HG02759 (cell line): Measurements from ENCODE around the gene SYT9.

Experiments
- ATAC-seq: cut with Tn5 transposase; IDR thresholded peaks from one replicate; pipeline ENCODE4 v1.9.1; 2021; ENCODE audit warnings: mild to moderate bottlenecking, moderate library complexity; ENCODE audit not compliant: unreplicated experiment

Gene SYT9, protein sequence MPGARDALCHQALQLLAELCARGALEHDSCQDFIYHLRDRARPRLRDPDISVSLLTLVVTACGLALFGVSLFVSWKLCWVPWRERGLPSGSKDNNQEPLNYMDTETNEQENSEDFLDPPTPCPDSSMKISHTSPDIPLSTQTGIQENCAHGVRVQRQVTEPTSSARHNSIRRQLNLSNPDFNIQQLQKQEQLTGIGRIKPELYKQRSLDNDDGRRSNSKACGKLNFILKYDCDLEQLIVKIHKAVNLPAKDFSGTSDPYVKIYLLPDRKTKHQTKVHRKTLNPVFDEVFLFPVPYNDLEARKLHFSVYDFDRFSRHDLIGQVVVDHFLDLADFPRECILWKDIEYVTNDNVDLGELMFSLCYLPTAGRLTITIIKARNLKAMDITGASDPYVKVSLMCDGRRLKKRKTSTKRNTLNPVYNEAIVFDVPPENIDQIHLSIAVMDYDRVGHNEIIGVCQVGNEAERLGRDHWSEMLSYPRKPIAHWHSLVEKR

DNA sequence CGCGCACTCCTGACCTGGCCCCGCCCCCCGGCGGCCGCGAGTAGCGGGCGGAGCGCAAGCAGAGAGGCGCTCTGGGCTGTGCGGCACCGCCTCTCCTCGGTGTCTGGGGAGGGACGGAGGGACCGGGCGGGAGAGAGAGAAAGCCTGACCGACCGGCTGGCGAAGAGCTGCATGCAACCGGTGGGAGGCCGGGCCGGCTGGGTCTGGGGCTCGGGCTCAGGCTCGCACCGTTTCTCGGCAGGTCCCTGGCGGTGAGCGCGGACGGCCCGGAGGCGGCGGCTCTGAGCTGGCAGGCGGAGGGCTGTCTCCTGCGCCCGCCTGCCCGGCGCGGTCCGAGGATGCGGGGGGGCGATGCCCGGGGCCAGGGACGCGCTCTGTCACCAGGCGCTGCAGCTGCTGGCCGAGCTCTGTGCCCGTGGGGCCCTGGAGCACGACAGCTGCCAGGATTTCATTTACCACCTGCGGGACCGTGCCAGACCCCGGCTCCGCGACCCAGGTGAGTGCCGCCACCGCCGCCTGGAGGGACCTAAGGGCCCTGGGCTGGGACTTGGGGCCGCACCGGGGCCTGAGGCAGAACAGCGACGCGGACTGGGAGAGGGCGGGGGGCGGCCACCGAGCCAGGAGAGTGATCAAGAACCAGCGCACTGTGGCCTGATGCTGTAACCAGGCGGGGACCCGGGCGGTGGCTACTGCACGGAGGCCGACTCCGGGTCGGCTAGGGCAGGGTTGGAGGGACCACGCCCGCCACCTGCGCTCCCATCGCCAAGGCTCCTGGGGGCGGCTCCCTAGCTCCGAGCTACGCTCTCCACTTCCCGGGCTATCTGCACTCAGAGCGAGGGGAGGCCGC is at the start of gene SYT9:
TSS of gene SYT9 (plus strand) at position 69 of the 847 bp plus-strand sequence. CDS start at position 352, 283 bp downstream.
- peak; percentile 88 for ATAC-seq

- ATAC-seq, result no peak
These were observed 49.3 kb upstream of the SYT9 start for GRCh38 chr11:7202412-7202811.

DNA sequence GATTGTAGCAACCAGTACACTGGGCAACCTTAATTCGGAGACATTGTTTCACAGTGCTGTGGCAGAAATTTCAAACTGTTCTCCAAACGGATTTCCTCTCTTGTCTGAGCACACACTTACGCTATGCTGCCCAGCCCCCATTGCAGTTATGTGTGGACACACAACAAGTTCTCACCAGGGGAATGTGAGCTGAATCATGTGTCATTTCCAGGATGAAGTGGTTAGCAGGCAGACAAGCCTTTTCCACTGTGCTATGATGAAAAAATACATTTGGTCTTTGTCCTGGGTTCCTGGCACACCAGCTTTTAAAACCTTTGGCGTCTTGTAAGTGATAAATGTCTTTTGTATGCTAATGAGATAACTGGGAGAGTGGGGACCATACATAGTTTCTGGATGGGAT is 46.9 kb upstream of the SYT9 start:
- no peak for ATAC-seq

DNA sequence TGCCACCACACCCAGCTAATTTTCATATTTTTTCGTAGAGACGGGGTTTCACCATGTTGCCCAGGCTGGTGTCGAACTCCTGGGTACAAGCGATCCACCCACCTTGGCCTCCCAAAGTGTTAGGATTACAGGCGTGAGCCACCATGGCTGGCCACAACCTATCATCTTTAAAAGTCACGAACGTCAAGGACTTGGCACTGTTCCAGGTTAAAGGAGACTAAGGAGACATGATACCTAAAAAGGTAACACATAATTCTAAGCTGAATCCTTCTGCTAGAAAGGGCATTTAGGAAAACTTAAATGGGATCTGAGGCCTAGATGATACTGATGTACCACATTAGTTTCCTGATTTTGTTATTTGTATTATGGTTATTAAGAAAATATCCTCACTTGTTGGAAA is 43.3 kb upstream of the SYT9 start:
- ATAC-seq, result no peak

DNA sequence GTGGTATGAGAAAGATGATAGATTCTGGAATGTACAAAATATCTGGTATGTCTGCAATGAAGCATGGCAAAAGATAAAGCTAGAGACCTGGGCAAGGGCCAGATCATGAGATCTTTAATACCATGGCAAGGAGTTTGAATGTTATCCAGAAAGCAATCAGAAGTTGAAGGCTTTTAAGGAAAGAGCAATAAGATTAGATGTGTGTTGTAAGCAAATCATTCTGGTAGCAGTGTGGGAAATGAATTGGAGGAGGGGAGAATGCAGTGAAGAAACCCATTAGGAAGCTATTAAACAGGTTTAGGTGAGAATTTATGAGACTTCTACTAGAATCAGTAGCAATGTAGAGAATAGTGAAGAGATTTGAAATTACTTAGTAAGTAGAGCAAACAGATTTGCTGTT is 32.2 kb upstream of the SYT9 start:
- ATAC-seq, result no peak

GRCh38 chr11:7220636-7221035 is 31.1 kb upstream of the SYT9 start:
- no peak for ATAC-seq

- ATAC-seq, result no peak
These were observed 29.1 kb upstream of the SYT9 start for GRCh38 chr11:7222619-7223018.

GRCh38 chr11:7239877-7240276 is 11.8 kb upstream of the SYT9 start:
- ATAC-seq, result no peak

GRCh38 chr11:7245341-7245740 is 6.4 kb upstream of the SYT9 start:
- ATAC-seq, result no peak

DNA sequence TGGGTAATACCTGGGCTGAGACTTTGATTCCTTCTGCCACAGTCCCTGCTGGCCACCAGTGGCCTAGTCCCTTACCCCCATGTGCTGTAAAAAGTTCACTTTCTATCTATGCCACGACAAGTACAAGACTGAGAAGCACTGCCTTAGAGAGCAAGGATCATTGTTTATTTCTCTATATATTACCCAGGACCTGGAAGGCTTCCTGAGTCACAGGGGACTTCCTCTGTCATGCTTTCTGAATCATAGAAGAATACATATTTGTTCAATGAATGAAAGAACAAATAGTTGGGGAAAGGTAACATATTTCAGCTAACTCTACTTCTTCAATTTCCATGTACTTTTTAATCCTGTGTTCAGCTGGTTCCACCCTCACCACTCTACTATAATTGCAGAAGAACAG is 5.5 kb upstream of the SYT9 start:
- no peak for ATAC-seq

- no peak for ATAC-seq
These were observed 1.5 kb upstream of the SYT9 start for GRCh38 chr11:7250166-7250565.

DNA sequence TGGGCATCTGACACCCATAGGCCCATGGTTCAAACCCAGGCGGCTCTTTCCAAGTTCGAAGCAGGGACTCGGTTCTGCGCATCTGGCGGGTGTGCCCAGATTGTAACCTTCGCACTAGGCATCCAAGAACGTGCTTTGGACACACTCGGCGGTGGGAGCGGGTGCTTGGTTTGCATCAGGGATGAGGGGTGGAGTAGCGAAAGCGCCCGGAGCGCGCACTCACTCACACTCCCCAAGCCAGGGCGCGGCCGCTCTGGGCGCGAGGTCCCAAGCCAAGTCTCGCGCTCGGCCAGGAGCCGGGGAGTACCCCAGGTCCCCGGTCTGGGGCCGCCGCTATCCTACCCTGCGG is 243 bp upstream of the SYT9 start:
- ATAC-seq, result no peak

DNA sequence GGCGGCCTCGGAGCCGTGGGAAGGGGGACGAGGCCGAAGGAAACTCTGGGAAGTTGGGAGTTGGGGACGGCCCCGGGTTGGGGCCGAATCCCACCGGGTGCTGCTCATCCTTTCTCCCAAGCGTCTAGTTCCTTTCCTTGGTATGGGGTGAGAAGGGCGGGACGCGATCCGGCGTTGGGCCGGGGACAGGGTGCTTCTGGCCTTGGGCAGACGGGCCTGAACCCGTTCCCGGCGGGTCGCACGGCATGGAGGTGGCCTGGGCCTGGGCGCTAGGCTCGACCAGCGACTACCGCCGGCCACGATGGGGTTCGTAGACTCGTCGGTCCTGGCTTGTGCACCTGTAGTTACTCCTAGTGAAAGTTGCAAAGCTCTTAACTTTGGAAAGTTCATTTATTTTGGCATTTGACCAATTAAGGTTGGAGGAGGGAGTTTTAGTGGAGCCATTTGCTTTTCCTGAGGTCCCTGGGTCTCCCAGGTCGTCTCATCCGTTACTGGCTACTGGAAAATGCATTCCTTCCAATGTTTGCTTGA is 1.0 kb downstream of the SYT9 start:
- ATAC-seq, result no peak

DNA sequence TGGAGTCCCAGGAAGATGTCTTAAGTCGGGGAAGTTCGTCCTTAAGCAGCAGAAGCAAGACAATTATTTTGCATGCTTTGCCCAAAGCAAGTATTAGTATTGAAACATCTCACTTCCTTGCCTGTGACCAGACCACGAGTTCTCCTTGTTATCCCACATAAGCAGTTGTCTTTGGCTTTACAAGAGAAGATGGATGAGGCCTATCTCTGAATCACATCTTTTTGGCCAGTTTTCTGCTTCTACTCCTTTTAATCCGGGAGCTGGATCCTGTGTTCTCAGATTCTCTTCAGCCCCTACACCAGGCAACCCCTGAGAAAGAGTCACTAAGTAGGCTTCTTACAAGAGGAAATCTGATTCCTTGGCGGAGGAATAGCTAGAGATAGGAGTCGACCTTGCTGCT is 2.1 kb downstream of the SYT9 start:
- no peak for ATAC-seq

DNA sequence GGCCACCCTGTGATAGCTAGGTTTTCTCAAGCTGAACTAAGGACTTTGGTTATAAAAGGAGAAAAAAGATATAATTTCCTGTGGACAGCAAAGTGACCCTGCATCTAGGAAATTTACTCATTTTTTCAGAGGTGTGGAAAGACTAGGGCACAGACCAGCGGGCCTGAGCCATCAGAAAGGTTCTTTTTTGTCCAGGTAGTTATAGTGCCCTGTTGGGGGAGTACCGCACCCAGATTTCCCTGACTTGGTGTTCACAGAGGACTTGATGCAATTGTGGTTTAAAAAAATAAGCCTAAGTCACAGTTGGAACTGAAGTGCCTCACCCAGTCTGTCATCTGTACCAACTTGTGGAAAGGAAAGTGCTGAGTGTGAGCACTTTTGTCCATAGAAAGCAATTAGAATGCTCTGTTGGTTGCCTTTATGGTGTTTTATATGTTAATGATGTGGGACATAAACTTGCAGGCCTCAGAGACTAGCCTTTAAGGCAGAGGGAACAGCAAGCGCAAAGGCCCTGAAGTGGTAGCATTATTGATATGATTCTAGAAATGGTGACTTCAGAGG is 3.1 kb downstream of the SYT9 start:
- no peak for ATAC-seq

DNA sequence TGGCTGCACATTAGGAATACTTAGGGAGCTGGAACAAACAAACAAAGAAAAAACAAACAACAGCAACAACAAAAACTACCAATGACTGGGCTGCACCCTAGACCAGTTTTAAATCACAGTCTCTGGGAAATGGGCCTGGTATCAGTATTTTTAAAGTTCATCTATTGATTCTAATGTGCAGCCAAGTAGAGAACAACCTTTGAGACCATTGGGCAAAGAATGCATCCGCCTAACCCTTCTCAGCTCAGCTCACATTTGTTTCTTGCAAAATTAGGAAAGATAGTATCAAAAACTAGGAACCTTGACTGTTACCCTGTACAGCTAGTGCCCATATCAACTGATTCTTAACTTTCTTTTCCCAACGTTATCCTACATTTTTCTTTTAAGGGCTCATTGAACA is 5.2 kb downstream of the SYT9 start:
- no peak for ATAC-seq

DNA sequence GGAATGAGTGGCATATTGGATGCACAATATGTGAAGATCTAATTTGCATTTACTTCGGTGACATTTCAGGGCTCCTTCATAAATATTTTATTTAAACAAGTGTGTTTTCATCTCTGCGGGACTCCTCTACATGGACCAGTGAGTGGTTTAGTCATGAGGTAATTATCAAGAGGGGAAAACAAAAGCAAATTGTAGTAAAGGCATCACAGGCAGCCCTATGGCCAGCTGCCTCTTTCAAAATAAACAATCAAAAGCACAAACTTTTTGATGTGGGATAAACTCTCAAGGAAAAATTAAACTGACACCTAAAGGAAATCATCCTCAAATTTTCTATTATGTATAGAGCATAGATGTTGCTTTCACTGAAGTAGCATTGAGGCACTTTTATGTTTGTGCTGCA is 6.0 kb downstream of the SYT9 start:
- no peak for ATAC-seq

DNA sequence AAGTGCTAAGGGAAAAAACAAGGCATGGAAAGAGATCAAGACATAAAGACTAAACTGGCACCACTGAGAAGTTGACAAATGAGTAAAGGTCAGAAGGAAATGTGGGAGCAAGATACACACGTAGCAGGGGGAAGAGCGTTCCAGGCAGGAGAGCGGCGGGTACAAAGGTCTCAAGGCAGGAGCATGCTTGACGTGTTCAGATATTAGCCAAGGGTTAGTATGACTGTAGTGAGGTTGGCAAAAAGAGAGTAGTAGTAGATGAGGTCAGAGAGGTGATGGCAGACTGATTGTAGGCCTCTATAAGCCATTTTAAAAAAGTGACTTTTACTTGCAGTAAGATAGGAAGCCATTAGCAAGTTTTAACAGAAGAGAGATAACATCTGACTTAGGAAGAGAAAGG is 9.9 kb downstream of the SYT9 start:
- no peak for ATAC-seq

DNA sequence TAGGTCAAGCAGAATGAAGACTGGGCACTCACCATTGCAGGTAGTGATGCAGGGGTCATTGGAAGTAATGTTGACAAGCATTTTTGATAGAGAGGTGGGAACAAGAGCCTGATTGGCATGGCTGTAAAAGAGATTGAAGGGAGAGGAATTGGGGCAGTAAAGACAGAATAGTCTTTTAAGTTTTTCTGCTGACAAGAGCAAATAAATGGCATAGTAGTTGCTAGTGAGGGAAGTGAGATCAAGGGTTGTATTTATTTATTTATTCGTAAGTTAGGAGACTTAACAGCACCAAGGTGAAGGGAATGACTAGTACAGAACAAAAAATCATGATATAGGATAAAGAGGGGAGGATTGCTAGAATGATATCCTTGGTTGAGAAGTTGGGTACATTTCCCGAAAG is 11.0 kb downstream of the SYT9 start:
- no peak for ATAC-seq

GRCh38 chr11:7263842-7264241 is 12.1 kb downstream of the SYT9 start:
- no peak for ATAC-seq

- no peak for ATAC-seq
These were observed 17.1 kb downstream of the SYT9 start for GRCh38 chr11:7268758-7269157.
